ENCODE results near the gene SBF2.

The SBF2 gene

GRCh38 chr11:10319702-10320558, 25.9 kb upstream of the SBF2 start:
- DNase-seq = no peak
- Histone ChIP-seq H3K9me2 (replicated peaks; ENCODE audit: insufficient read depth, low read length) (no peaks in the 10 kb centered on the region), H2AFZ (ENCODE audit: low read length) (no peak overlapping the region), H3K9ac (ENCODE audit: low read length) (no peak overlapping the region), H3K79me2 (ENCODE audit: low read length) (peaks cover 2% of the 10 kb centered on the region), H3K27me3 (replicated peaks; ENCODE audit: insufficient read depth, low read length) (no peaks in the 10 kb centered on the region), H3K4me2 (ENCODE audit: low read depth, low read length) (no peak overlapping the region), H3F3A (ENCODE audit: insufficient read depth, low read length) (peaks cover 44% of the 10 kb centered on the region), H3K9me3 (replicated peaks; ENCODE audit: insufficient read depth, low read length) (no peaks in the 10 kb centered on the region), H3K4me1 (ENCODE audit: low read length) (peaks cover 61% of the 10 kb centered on the region), H3K4me3 (ENCODE audit: low read length) (no peak overlapping the region), H3K27ac (ENCODE audit: low read length) (peak overlapping the region; percentile 89; the same call in 1 of the 2 replicates), H4K20me1 (ENCODE audit: insufficient read depth, low read length) (no peaks in the 10 kb centered on the region), H3K36me3 (replicated peaks; ENCODE audit: insufficient read depth, low read length) (no peaks in the 10 kb centered on the region)
- TF ChIP-seq EZH2 (optimal IDR thresholded peaks at IDR 0.05; ENCODE audit: low read depth, low read length) (no peak), CTCF (IDR thresholded peaks at IDR 0.05; ENCODE audit: low read length) (no peak), EZH2phosphoT487 (IDR thresholded peaks at IDR 0.05; ENCODE audit: low read length) (no peak)

- Histone ChIP-seq H3K9me2 (replicated peaks; ENCODE audit: insufficient read depth, low read length) (no peaks in the 10 kb centered on the region), H3K4me1 (ENCODE audit: low read length) (peaks cover 61% of the 10 kb centered on the region), H3K27ac (ENCODE audit: low read length) (peak overlapping the region; percentile 89), H3F3A (ENCODE audit: insufficient read depth, low read length) (peaks cover 53% of the 10 kb centered on the region), H3K9ac (ENCODE audit: low read length) (peak overlapping the region; percentile 46), H3K36me3 (replicated peaks; ENCODE audit: insufficient read depth, low read length) (no peaks in the 10 kb centered on the region), H3K27me3 (replicated peaks; ENCODE audit: insufficient read depth, low read length) (no peaks in the 10 kb centered on the region), H3K79me2 (ENCODE audit: low read length) (peaks cover 2% of the 10 kb centered on the region), H2AFZ (ENCODE audit: low read length) (peak overlapping the region; percentile 13; the same call in 1 of the 2 replicates), H4K20me1 (ENCODE audit: insufficient read depth, low read length) (no peaks in the 10 kb centered on the region), H3K9me3 (replicated peaks; ENCODE audit: insufficient read depth, low read length) (no peaks in the 10 kb centered on the region), H3K4me3 (ENCODE audit: low read length) (0 out of 2 replicates have a peak overlapping the region, but pooled peaks have one; percentile 3), H3K4me2 (ENCODE audit: low read depth, low read length) (peak overlapping the region; percentile 46; the same call in 1 of the 2 replicates)
- TF ChIP-seq CTCF (IDR thresholded peaks at IDR 0.05; ENCODE audit: low read length) (no peak), EZH2phosphoT487 (IDR thresholded peaks at IDR 0.05; ENCODE audit: low read length) (no peak), EZH2 (optimal IDR thresholded peaks at IDR 0.05; ENCODE audit: low read depth, low read length) (no peak)
- DNase-seq = peak; percentile 63
Observed at GRCh38 chr11:10318527-10318802, 24.4 kb upstream of the SBF2 start.

GRCh38 chr11:10317776-10318526, 23.9 kb upstream of the SBF2 start:
- H3K4me2 ChIP-seq (ENCODE audit: low read depth, low read length) = peak overlapping the region; percentile 46
- peaks cover 61% of the 10 kb centered on the region for H3K4me1 ChIP-seq (ENCODE audit: low read length)

More at GRCh38 chr11:10317776-10318526, 23.9 kb upstream of the SBF2 start:
- Histone ChIP-seq H3K9me2 (replicated peaks; ENCODE audit: insufficient read depth, low read length) (no peaks in the 10 kb centered on the region), H3K27me3 (replicated peaks; ENCODE audit: insufficient read depth, low read length) (no peaks in the 10 kb centered on the region), H3F3A (ENCODE audit: insufficient read depth, low read length) (peaks cover 57% of the 10 kb centered on the region), H3K27ac (ENCODE audit: low read length) (peak overlapping the region; percentile 89), H3K9ac (ENCODE audit: low read length) (peak overlapping the region; percentile 46), H3K9me3 (replicated peaks; ENCODE audit: insufficient read depth, low read length) (no peaks in the 10 kb centered on the region), H2AFZ (ENCODE audit: low read length) (peak overlapping the region; percentile 13; the same call in 1 of the 2 replicates), H3K79me2 (ENCODE audit: low read length) (peaks cover 2% of the 10 kb centered on the region), H3K36me3 (replicated peaks; ENCODE audit: insufficient read depth, low read length) (no peaks in the 10 kb centered on the region), H3K4me3 (ENCODE audit: low read length) (peak overlapping the region; percentile 3; the same call in 1 of the 2 replicates), H4K20me1 (ENCODE audit: insufficient read depth, low read length) (no peaks in the 10 kb centered on the region)
- no peak for TF ChIP-seq CTCF (IDR thresholded peaks at IDR 0.05; ENCODE audit: low read length)
- no peak for TF ChIP-seq EZH2 (optimal IDR thresholded peaks at IDR 0.05; ENCODE audit: low read depth, low read length)
- peak; percentile 76 for DNase-seq
